Measurements from ENCODE around the gene GFAP.

Gene GFAP

DNA sequence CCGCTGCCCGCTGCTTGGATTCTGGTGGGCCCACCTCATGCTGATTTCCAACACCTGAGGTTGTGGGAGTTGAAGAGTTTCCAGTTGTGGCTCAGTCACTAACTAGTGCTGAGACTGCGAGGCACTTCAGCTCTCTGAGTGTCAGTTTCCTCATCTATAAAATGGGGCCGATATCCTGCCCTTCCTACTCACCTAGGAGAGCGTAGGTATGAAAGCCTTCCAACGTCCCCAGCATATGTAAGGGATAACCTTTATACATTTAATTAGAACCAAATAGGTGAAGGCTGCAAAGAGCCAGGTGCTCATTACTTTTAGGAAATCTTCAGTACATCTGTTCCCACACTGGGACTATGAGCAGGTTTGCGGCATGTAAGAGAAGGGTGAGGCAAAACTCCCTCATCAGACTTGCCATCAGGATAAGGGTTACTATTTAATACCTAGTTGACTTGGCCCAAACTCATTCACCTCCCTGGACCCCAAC lies 33.1 kb upstream of the GFAP start:
- TF ChIP-seq, protein P1, sequence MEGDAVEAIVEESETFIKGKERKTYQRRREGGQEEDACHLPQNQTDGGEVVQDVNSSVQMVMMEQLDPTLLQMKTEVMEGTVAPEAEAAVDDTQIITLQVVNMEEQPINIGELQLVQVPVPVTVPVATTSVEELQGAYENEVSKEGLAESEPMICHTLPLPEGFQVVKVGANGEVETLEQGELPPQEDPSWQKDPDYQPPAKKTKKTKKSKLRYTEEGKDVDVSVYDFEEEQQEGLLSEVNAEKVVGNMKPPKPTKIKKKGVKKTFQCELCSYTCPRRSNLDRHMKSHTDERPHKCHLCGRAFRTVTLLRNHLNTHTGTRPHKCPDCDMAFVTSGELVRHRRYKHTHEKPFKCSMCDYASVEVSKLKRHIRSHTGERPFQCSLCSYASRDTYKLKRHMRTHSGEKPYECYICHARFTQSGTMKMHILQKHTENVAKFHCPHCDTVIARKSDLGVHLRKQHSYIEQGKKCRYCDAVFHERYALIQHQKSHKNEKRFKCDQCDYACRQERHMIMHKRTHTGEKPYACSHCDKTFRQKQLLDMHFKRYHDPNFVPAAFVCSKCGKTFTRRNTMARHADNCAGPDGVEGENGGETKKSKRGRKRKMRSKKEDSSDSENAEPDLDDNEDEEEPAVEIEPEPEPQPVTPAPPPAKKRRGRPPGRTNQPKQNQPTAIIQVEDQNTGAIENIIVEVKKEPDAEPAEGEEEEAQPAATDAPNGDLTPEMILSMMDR (IDR thresholded peaks at IDR 0.05), result no peak

DNA sequence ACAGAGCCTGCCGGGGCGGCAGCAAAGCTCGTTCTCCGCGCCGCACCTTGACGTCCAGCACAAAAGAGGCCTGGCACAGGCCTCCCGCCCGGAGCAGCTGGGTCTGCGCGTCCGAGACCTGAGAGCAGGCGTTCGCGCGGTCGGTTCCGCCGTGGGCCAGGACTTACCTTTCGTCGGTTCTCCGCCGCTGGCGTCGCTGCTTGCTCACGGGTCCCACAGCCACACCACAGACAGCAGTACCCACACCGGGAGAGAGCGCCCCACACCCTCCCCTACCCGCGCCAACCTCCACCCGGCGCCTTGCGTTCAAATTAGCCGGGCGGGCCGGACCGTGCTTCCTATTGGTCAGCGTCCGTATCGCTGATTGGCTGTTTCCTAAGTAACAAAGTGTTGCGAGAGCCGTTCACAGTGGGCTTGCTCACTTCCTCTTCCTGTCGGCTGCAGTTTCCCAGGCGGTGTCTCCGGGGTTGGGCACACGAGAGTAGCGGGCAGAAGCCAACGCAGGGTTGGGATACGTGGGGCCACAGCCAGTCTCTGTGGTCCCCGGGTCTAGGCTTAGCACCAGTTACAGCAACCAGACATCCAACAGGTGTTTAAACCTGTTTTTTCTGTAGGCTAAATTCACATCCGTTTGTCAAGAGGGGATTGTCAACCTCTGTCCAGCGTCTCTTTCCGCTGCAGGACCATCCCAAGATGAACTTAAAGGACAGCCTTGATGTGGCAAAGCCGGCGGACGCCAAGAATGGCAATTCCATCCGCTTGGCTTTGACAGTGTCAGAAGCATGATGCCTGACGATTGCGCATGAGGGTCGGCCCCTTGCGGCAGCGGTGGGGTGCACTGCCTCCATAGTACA lies 32.4 kb upstream of the GFAP start, which contains the start of gene KIF18B:
Gene KIF18B, minus strand, starts transcription at position 313 of the 854 bp plus-strand sequence. CDS start 11,429 bp downstream, outside the sequence.
- TF ChIP-seq, protein P1 (IDR thresholded peaks at IDR 0.05), result no peak

- TF ChIP-seq, protein P1 (IDR thresholded peaks at IDR 0.05), result no peak
These were observed 27.2 kb upstream of the GFAP start for GRCh38 chr17:44942456-44942855.

GRCh38 chr17:44941712-44942331 lies 26.5 kb upstream of the GFAP start:
- TF ChIP-seq, protein P1 (IDR thresholded peaks at IDR 0.05), result no peak

DNA sequence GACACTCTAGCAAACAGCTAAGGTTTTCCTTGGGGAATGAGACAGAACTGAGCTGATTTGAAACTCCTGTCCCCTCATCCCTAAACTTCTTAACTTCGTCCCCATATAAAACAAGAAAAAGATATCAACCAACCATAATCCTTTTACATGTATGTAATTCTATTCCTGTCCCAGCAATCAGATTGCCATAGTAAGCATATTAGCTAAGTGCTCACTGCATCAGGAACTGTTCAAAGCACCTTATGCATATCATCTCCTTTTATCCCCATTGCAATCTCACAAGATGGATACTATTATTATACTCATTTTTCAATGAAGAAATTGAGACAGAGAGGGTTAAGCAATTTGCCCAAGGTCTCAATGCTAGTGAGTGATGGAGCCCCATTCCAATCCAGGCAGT lies 25.5 kb upstream of the GFAP start:
- TF ChIP-seq, protein P1 (IDR thresholded peaks at IDR 0.05), result no peak

DNA sequence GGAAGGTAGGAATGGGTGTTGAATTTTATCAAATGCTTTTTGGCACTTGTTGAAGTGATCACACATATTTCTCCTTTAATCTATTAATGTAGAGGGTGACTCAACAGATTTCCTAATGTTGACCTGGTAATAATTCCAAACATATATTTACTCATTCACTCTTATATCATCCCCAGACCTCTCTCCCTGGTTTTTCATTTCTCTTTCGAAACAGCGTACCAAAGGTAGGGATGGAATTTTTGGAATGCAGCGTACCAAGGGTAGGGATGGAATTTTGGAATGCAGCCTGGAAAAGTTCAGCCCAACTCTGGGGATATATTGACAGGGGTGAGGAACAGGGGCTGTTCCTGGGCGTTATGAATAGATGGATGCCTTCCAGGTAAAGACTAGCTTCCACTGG lies 25.0 kb upstream of the GFAP start:
- TF ChIP-seq, protein P1 (IDR thresholded peaks at IDR 0.05), result no peak

GRCh38 chr17:44935116-44935515 lies 19.8 kb upstream of the GFAP start:
- TF ChIP-seq, protein P1 (IDR thresholded peaks at IDR 0.05), result no peak

Measured in LNCAP (cell line).